Natural killer cell (primary cell): ENCODE measurements around the gene PROX1. TPM values are rescaled to one million over a fixed set of nuclear protein-coding genes. Genes with fewer than 3 reads are reported as not detected.

Experiments
- ATAC-seq, 3 donors: fragments of 150-1000 bp in 2 of 3; fragments of 200-7000 bp in 1 of 3; cut with Tn5 transposase; 1 replicate in 1 of 3; 2 replicates in 2 of 3; pipeline ENCODE4 v1.10.0; 2021; ENCODE audit warnings: mild to moderate bottlenecking in 2 of 3, moderate library complexity in 2 of 3
- DNase-seq, 2 donors: peaks; one replicate each; pipeline versions ENCODE4 v3.0.0 to v3.0.0-alpha.2; 2013 to 2021; ENCODE audit warnings: mixed read lengths in 1 of 2
- H3K27ac ChIP-seq: one replicate; pipeline ENCODE4 v1.5.1; 2013; ENCODE audit warnings: mild to moderate bottlenecking, low read length
- H3K27me3 ChIP-seq: one replicate; pipeline ENCODE4 v1.6.1; 2013; ENCODE audit warnings: low read length; ENCODE audit not compliant: control insufficient read depth, insufficient read depth
- H3K36me3 ChIP-seq: one replicate; pipeline ENCODE4 v1.6.1; 2013; ENCODE audit warnings: low read length; ENCODE audit not compliant: control insufficient read depth, insufficient read depth
- H3K4me1 ChIP-seq: one replicate; pipeline ENCODE4 v1.6.1; 2013; ENCODE audit warnings: low read length; ENCODE audit not compliant: control insufficient read depth, insufficient read depth
- H3K4me3 ChIP-seq: one replicate; pipeline ENCODE4 v1.5.1; 2013; ENCODE audit warnings: low read length
- H3K9me3 ChIP-seq: one replicate; pipeline ENCODE4 v1.6.1; 2013; ENCODE audit warnings: low read length; ENCODE audit not compliant: control insufficient read depth, insufficient read depth
- H3K27ac Mint-ChIP-seq, 2 donors: one replicate each; pipeline ENCODE4 v1.8.0; 2022; ENCODE audit warnings: mild to moderate bottlenecking in 2 of 2, mixed read lengths in 2 of 2, moderate library complexity in 1 of 2
- H3K27me3 Mint-ChIP-seq, 2 donors: one replicate each; pipeline ENCODE4 v1.8.0; 2022; ENCODE audit warnings: low read depth in 2 of 2, mixed read lengths in 2 of 2
- H3K36me3 Mint-ChIP-seq: one replicate; pipeline ENCODE4 v1.8.0; 2022; ENCODE audit warnings: mixed read lengths
- H3K4me1 Mint-ChIP-seq, 2 donors: one replicate each; pipeline ENCODE4 v1.8.0; 2022; ENCODE audit warnings: mixed read lengths in 2 of 2
- H3K4me3 Mint-ChIP-seq: one replicate; pipeline ENCODE4 v1.8.0; 2022; ENCODE audit warnings: mild to moderate bottlenecking, moderate library complexity, mixed read lengths
- H3K9me3 Mint-ChIP-seq, 2 donors: one replicate each; pipeline ENCODE4 v1.8.0; 2022; ENCODE audit warnings: mixed read lengths in 2 of 2
- WGBS: methylation state at CpG from one replicate; pipeline ENCODE4 v1.1.7; 2013; ENCODE audit warnings: missing lambda C conversion rate; ENCODE audit not compliant: insufficient coverage; 5-methylcytosine and 5-hydroxymethylcytosine counted together
- intact Hi-C: fragments of 100-400 bp; cut with micrococcal nuclease; formaldehyde crosslinking; loops from one replicate; pipeline ENCODE4 v1.14.2; 2022
- total RNA-seq, 4 donors: library from RNA; stranded (reverse); fragments of 120-200 nt in 1 of 4; gene quantifications; one replicate each; pipeline versions ENCODE4 v1.2.3 to v1.2.4, GENCODE V29; 2013 to 2022
- TF ChIP-seq, protein P1 (sequence below): fragments of 200-600 bp; IDR thresholded peaks from one replicate; pipeline ENCODE4 v1.8.0; 2022; ENCODE audit warnings: antibody characterized with exemption

The PROX1 gene
- total RNA-seq, 3 donors from 2014 or later (not counting 1 experiment from before 2014, with no cell fraction given) = not detected

GRCh38 chr1:213985209-213986019 lies 2.4 kb upstream of the PROX1 start:
- Histone ChIP-seq H3K27me3 (peaks cover 73% of the 10 kb centered on the region), H3K27ac (no peak overlapping the region), H3K4me1 (peaks cover 22% of the 10 kb centered on the region), H3K36me3 (no peaks in the 10 kb centered on the region), H3K9me3 (peaks cover 7% of the 10 kb centered on the region), H3K4me3 (no peak overlapping the region)
- Mint-ChIP-seq H3K27ac (no peak overlapping the region), H3K4me1 (peaks cover 16 to 29% of the 10 kb centered on the region in 2 donors), H3K36me3 (peaks cover 22% of the 10 kb centered on the region), H3K9me3 (peaks cover 2 to 9% of the 10 kb centered on the region in 2 donors), H3K27me3 (peaks cover 65 to 89% of the 10 kb centered on the region in 2 donors), H3K4me3 (no peak overlapping the region)
- intact Hi-C loops = no loop called here
- TF ChIP-seq, protein P1, sequence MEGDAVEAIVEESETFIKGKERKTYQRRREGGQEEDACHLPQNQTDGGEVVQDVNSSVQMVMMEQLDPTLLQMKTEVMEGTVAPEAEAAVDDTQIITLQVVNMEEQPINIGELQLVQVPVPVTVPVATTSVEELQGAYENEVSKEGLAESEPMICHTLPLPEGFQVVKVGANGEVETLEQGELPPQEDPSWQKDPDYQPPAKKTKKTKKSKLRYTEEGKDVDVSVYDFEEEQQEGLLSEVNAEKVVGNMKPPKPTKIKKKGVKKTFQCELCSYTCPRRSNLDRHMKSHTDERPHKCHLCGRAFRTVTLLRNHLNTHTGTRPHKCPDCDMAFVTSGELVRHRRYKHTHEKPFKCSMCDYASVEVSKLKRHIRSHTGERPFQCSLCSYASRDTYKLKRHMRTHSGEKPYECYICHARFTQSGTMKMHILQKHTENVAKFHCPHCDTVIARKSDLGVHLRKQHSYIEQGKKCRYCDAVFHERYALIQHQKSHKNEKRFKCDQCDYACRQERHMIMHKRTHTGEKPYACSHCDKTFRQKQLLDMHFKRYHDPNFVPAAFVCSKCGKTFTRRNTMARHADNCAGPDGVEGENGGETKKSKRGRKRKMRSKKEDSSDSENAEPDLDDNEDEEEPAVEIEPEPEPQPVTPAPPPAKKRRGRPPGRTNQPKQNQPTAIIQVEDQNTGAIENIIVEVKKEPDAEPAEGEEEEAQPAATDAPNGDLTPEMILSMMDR = no peak
- 4% methylated on average over 50 of the region's 52 CpGs for WGBS
- DNase-seq = peak in 1 of 2 donors; percentile 40
- ATAC-seq = peak in 1 of 3 donors; percentile 24

- WGBS = 10% methylated on average over 17 of the region's 31 CpGs
- Mint-ChIP-seq H3K4me1 (peaks cover 16 to 29% of the 10 kb centered on the region in 2 donors), H3K36me3 (peaks cover 14% of the 10 kb centered on the region), H3K4me3 (peak overlapping the region; percentile 56), H3K27me3 (peaks cover 64 to 89% of the 10 kb centered on the region in 2 donors), H3K9me3 (peaks cover 2 to 9% of the 10 kb centered on the region in 2 donors), H3K27ac (no peak overlapping the region)
- Histone ChIP-seq H3K4me1 (peaks cover 22% of the 10 kb centered on the region), H3K9me3 (peaks cover 7% of the 10 kb centered on the region), H3K27me3 (peaks cover 81% of the 10 kb centered on the region), H3K4me3 (no peak overlapping the region), H3K36me3 (no peaks in the 10 kb centered on the region), H3K27ac (no peak overlapping the region)
- DNase-seq (no peak), ATAC-seq (no peak)
- intact Hi-C loops = no loop called here
- TF ChIP-seq, protein P1 = no peak
Observed at GRCh38 chr1:213986020-213986924, 1.5 kb upstream of the PROX1 start.

DNA sequence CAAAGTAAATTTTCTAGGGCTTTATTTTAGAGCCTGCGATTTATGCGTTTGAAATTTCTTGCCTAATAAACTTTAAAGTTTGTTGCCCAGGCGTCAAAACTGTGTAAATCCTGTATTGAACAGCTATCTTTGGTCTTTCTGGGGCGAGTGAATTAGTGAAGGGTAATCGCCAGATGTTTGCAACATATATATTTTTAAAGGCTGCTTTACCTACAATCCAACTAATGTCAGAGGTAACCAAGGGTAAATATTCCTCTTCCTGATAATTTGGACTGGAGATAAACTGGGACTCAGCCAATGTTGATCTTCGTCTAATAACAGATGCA lies 885 bp upstream of the PROX1 start:
- Mint-ChIP-seq H3K27ac (no peak overlapping the region), H3K27me3 (peaks cover 63 to 89% of the 10 kb centered on the region in 2 donors), H3K4me1 (peaks cover 16 to 29% of the 10 kb centered on the region in 2 donors), H3K9me3 (peaks cover 2 to 9% of the 10 kb centered on the region in 2 donors), H3K4me3 (peak overlapping the region; percentile 56), H3K36me3 (peaks cover 14% of the 10 kb centered on the region)
- DNase-seq (no peak), ATAC-seq (no peak)
- TF ChIP-seq, protein P1 = no peak
- intact Hi-C loops = no loop called here
- Histone ChIP-seq H3K27ac (no peak overlapping the region), H3K27me3 (peaks cover 79% of the 10 kb centered on the region), H3K36me3 (no peaks in the 10 kb centered on the region), H3K9me3 (peaks cover 7% of the 10 kb centered on the region), H3K4me1 (peaks cover 22% of the 10 kb centered on the region), H3K4me3 (no peak overlapping the region)
- 9% methylated on average over 4 of the region's 6 CpGs for WGBS
